ENCODE measurements around the gene ASB18.

Gene ASB18

GRCh38 chr2:236205867-236206645, 58.1 kb downstream of the ASB18 start:
- no peak for DNase-seq

- no peak for DNase-seq
These were observed 59.3 kb downstream of the ASB18 start for GRCh38 chr2:236204953-236205352.

GRCh38 chr2:236200378-236200777, 63.8 kb downstream of the ASB18 start:
- no peak for DNase-seq

- no peak for DNase-seq
These were observed 67.8 kb downstream of the ASB18 start for GRCh38 chr2:236196366-236196765.

GRCh38 chr2:236195726-236196125, 68.5 kb downstream of the ASB18 start:
- DNase-seq: no peak

- no peak for DNase-seq
These were observed 69.4 kb downstream of the ASB18 start for GRCh38 chr2:236194786-236195185.

GRCh38 chr2:236193026-236193425, 71.2 kb downstream of the ASB18 start:
- no peak for DNase-seq

GRCh38 chr2:236190674-236191073, 73.5 kb downstream of the ASB18 start:
- DNase-seq: no peak

GRCh38 chr2:236184701-236185100, 79.5 kb downstream of the ASB18 start:
- no peak for DNase-seq

- DNase-seq: peak; percentile 48 to 58
These were observed 83.3 kb downstream of the ASB18 start for GRCh38 chr2:236180831-236181453.

GRCh38 chr2:236180076-236180816, 84.0 kb downstream of the ASB18 start:
- DNase-seq: no peak

- no peak for DNase-seq
These were observed 84.8 kb downstream of the ASB18 start for GRCh38 chr2:236179236-236180075.

- no peak for DNase-seq
These were observed 85.3 kb downstream of the ASB18 start for GRCh38 chr2:236178890-236179235.

- peak; percentile 47 to 61 for DNase-seq
These were observed 86.0 kb downstream of the ASB18 start for GRCh38 chr2:236177967-236178889.

GRCh38 chr2:236177604-236177966, 86.6 kb downstream of the ASB18 start:
- DNase-seq: peak; percentile 48 to 56

- DNase-seq: no peak
These were observed 87.3 kb downstream of the ASB18 start for GRCh38 chr2:236176951-236177350.

- no peak for DNase-seq
These were observed 87.8 kb downstream of the ASB18 start for GRCh38 chr2:236176417-236176816.

- DNase-seq: no peak
These were observed 88.6 kb downstream of the ASB18 start for GRCh38 chr2:236175548-236176150.

GRCh38 chr2:236173729-236174607, 90.2 kb downstream of the ASB18 start:
- DNase-seq: no peak

GRCh38 chr2:236173036-236173728, 91.0 kb downstream of the ASB18 start:
- no peak for DNase-seq

Data from activated CD4-positive, alpha-beta T cell treated with anti-CD3 and anti-CD28 coated beads, Interleukin-2, amount 50 U/mL, for 48 hours (primary cell).